ENCODE results near the gene NT5M.

Gene NT5M

GRCh38 chr17:17322516-17323510, 19.6 kb downstream of the NT5M start:
- no CpG with 5 or more reads among the region's 21 CpGs for WGBS (ENCODE audit: extremely low coverage, insufficient coverage, low lambda C conversion rate)

GRCh38 chr17:17324616-17325015, 21.4 kb downstream of the NT5M start:
- Histone ChIP-seq H2BK120ac (ENCODE audit: low read depth, low read length) (no peak overlapping the region), H3K23ac (ENCODE audit: low read length) (no peak overlapping the region), H4K5ac (ENCODE audit: low read length) (no peak overlapping the region), H3K27ac (ENCODE audit: low read depth, low read length) (no peak overlapping the region), H3K79me1 (ENCODE audit: low read length) (no peaks in the 10 kb centered on the region), H2AK5ac (ENCODE audit: low read length) (no peak overlapping the region), H3K4me3 (ENCODE audit: low read length) (no peak overlapping the region), H3K56ac (ENCODE audit: low read length) (no peak overlapping the region), H3K27me3 (ENCODE audit: insufficient read depth, low read length, poor library complexity) (no peaks in the 10 kb centered on the region), H3K4me1 (ENCODE audit: control insufficient read depth, low read depth, low read length) (no peaks in the 10 kb centered on the region), H2BK15ac (replicated peaks; ENCODE audit: low read depth) (no peak overlapping the region), H3K4me2 (ENCODE audit: low read length) (no peak overlapping the region), H4K8ac (ENCODE audit: low read depth, low read length) (no peak overlapping the region), H3K36me3 (ENCODE audit: control insufficient read depth, insufficient read depth, low read length) (no peaks in the 10 kb centered on the region), H3K4ac (ENCODE audit: low read depth, low read length) (no peak overlapping the region), H2BK5ac (ENCODE audit: low read length) (no peak overlapping the region), H3K9ac (ENCODE audit: low read length) (no peak overlapping the region), H3K79me2 (ENCODE audit: control insufficient read depth, insufficient read depth, low read length) (no peaks in the 10 kb centered on the region), H3K18ac (ENCODE audit: low read length) (no peak overlapping the region)
- WGBS (ENCODE audit: extremely low coverage, insufficient coverage, low lambda C conversion rate), result no CpG with 5 or more reads among the region's 8 CpGs
- no peak for DNase-seq

More at GRCh38 chr17:17322516-17323510, 19.6 kb downstream of the NT5M start:
- no peaks in the 10 kb centered on the region for H3K36me3 ChIP-seq (ENCODE audit: control insufficient read depth, insufficient read depth, low read length)
- no peak overlapping the region for H3K4me2 ChIP-seq (ENCODE audit: low read length)
- H3K4me1 ChIP-seq (ENCODE audit: control insufficient read depth, low read depth, low read length), result no peaks in the 10 kb centered on the region
- no peak overlapping the region for H2BK5ac ChIP-seq (ENCODE audit: low read length)
- no peak for DNase-seq
- H3K23ac ChIP-seq (ENCODE audit: low read length), result no peak overlapping the region
- no peak overlapping the region for H3K56ac ChIP-seq (ENCODE audit: low read length)
- no peaks in the 10 kb centered on the region for H3K27me3 ChIP-seq (ENCODE audit: insufficient read depth, low read length, poor library complexity)
- no peak overlapping the region for H2BK15ac ChIP-seq (replicated peaks; ENCODE audit: low read depth)
- H2AK5ac ChIP-seq (ENCODE audit: low read length), result no peak overlapping the region
- no peak overlapping the region for H4K5ac ChIP-seq (ENCODE audit: low read length)
- no peaks in the 10 kb centered on the region for H3K79me2 ChIP-seq (ENCODE audit: control insufficient read depth, insufficient read depth, low read length)
- H3K9ac ChIP-seq (ENCODE audit: low read length), result no peak overlapping the region
- no peak overlapping the region for H3K18ac ChIP-seq (ENCODE audit: low read length)
- no peak overlapping the region for H3K27ac ChIP-seq (ENCODE audit: low read depth, low read length)
- no peak overlapping the region for H3K4me3 ChIP-seq (ENCODE audit: low read length)
- no peak overlapping the region for H2BK120ac ChIP-seq (ENCODE audit: low read depth, low read length)
- H3K79me1 ChIP-seq (ENCODE audit: low read length), result no peaks in the 10 kb centered on the region
- H4K8ac ChIP-seq (ENCODE audit: low read depth, low read length), result no peak overlapping the region
- H3K4ac ChIP-seq (ENCODE audit: low read depth, low read length), result no peak overlapping the region

GRCh38 chr17:17325228-17325627, 22.1 kb downstream of the NT5M start:
- Histone ChIP-seq H3K27ac (ENCODE audit: low read depth, low read length) (no peak overlapping the region), H4K8ac (ENCODE audit: low read depth, low read length) (no peak overlapping the region), H2AK5ac (ENCODE audit: low read length) (no peak overlapping the region), H3K36me3 (ENCODE audit: control insufficient read depth, insufficient read depth, low read length) (no peaks in the 10 kb centered on the region), H3K23ac (ENCODE audit: low read length) (no peak overlapping the region), H4K5ac (ENCODE audit: low read length) (no peak overlapping the region), H2BK5ac (ENCODE audit: low read length) (no peak overlapping the region), H3K4ac (ENCODE audit: low read depth, low read length) (no peak overlapping the region), H3K79me2 (ENCODE audit: control insufficient read depth, insufficient read depth, low read length) (no peaks in the 10 kb centered on the region), H3K79me1 (ENCODE audit: low read length) (no peaks in the 10 kb centered on the region), H3K9ac (ENCODE audit: low read length) (no peak overlapping the region), H2BK15ac (replicated peaks; ENCODE audit: low read depth) (no peak overlapping the region), H3K4me1 (ENCODE audit: control insufficient read depth, low read depth, low read length) (no peaks in the 10 kb centered on the region), H3K4me3 (ENCODE audit: low read length) (no peak overlapping the region), H3K4me2 (ENCODE audit: low read length) (no peak overlapping the region), H2BK120ac (ENCODE audit: low read depth, low read length) (no peak overlapping the region), H3K18ac (ENCODE audit: low read length) (no peak overlapping the region), H3K27me3 (ENCODE audit: insufficient read depth, low read length, poor library complexity) (no peaks in the 10 kb centered on the region), H3K56ac (ENCODE audit: low read length) (no peak overlapping the region)
- no peak for DNase-seq
- WGBS (ENCODE audit: extremely low coverage, insufficient coverage, low lambda C conversion rate), result no CpG with 5 or more reads among the region's 10 CpGs

DNA sequence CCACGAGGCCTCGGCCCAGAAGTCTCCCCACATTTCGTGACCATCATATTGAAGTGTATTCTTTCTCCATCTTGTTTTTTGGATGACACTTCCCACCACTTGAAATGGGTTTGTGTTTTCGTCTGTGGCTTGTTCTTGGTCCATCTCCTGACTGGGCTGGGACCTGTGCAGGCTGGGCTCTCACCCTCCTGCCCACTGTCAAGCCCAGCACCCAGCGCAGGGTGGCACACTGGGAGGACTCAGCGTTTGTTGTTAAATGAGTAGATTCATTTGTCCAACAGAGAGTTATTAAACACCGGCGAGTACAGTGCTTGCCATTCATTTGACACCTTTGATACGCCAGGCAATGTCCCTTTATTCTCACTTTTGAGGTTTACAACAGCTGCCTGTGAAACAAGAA, 22.6 kb downstream of the NT5M start:
- Histone ChIP-seq H3K79me2 (ENCODE audit: control insufficient read depth, insufficient read depth, low read length) (no peaks in the 10 kb centered on the region), H3K79me1 (ENCODE audit: low read length) (no peaks in the 10 kb centered on the region), H3K9ac (ENCODE audit: low read length) (no peak overlapping the region), H3K56ac (ENCODE audit: low read length) (no peak overlapping the region), H3K23ac (ENCODE audit: low read length) (no peak overlapping the region), H2BK5ac (ENCODE audit: low read length) (no peak overlapping the region), H3K36me3 (ENCODE audit: control insufficient read depth, insufficient read depth, low read length) (no peaks in the 10 kb centered on the region), H3K4me2 (ENCODE audit: low read length) (no peak overlapping the region), H3K4ac (ENCODE audit: low read depth, low read length) (no peak overlapping the region), H4K8ac (ENCODE audit: low read depth, low read length) (no peak overlapping the region), H3K4me1 (ENCODE audit: control insufficient read depth, low read depth, low read length) (no peaks in the 10 kb centered on the region), H3K27me3 (ENCODE audit: insufficient read depth, low read length, poor library complexity) (no peaks in the 10 kb centered on the region), H4K5ac (ENCODE audit: low read length) (no peak overlapping the region), H2AK5ac (ENCODE audit: low read length) (no peak overlapping the region), H2BK15ac (replicated peaks; ENCODE audit: low read depth) (no peak overlapping the region), H3K4me3 (ENCODE audit: low read length) (no peak overlapping the region), H3K27ac (ENCODE audit: low read depth, low read length) (no peak overlapping the region), H2BK120ac (ENCODE audit: low read depth, low read length) (no peak overlapping the region), H3K18ac (ENCODE audit: low read length) (no peak overlapping the region)
- no peak for DNase-seq
- WGBS (ENCODE audit: extremely low coverage, insufficient coverage, low lambda C conversion rate), result no CpG with 5 or more reads among the region's 9 CpGs

DNA sequence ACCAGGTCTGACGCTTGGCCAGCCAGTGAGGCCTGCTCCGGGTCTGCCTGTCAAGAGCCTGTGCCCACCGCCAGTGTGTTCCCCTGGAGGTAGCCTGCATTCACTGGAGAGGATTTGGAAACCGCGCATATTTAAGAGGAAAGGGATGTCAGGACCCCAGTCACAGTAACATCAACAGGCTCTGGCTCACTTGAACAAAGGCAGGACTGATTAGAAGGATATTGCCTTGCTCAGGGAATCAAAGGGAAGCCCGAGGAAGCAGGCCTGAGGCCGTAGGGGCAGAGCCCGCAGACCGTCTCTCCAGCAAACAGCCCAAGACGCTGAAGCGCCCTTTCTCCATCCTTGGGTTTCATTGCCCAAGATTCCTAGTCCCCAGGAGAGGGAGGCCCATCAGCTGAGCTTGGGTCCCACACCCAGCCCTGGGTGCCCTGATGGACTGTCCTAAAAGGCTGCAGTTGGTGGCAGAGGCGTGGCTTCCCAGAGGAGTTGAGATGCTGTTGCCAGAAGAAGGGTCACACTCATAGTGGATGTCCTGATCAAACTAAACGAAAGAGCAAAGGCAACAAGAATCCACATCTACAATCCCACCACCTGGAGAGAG, 23.2 kb downstream of the NT5M start:
- DNase-seq, result no peak
- Histone ChIP-seq H3K79me1 (ENCODE audit: low read length) (no peaks in the 10 kb centered on the region), H3K56ac (ENCODE audit: low read length) (no peak overlapping the region), H3K18ac (ENCODE audit: low read length) (no peak overlapping the region), H3K27me3 (ENCODE audit: insufficient read depth, low read length, poor library complexity) (no peaks in the 10 kb centered on the region), H4K5ac (ENCODE audit: low read length) (no peak overlapping the region), H3K4me1 (ENCODE audit: control insufficient read depth, low read depth, low read length) (no peaks in the 10 kb centered on the region), H2BK120ac (ENCODE audit: low read depth, low read length) (no peak overlapping the region), H3K36me3 (ENCODE audit: control insufficient read depth, insufficient read depth, low read length) (no peaks in the 10 kb centered on the region), H3K4me3 (ENCODE audit: low read length) (no peak overlapping the region), H3K4ac (ENCODE audit: low read depth, low read length) (no peak overlapping the region), H3K9ac (ENCODE audit: low read length) (no peak overlapping the region), H3K79me2 (ENCODE audit: control insufficient read depth, insufficient read depth, low read length) (no peaks in the 10 kb centered on the region), H2BK5ac (ENCODE audit: low read length) (no peak overlapping the region), H3K4me2 (ENCODE audit: low read length) (no peak overlapping the region), H2BK15ac (replicated peaks; ENCODE audit: low read depth) (no peak overlapping the region), H3K23ac (ENCODE audit: low read length) (no peak overlapping the region), H2AK5ac (ENCODE audit: low read length) (no peak overlapping the region), H3K27ac (ENCODE audit: low read depth, low read length) (no peak overlapping the region), H4K8ac (ENCODE audit: low read depth, low read length) (no peak overlapping the region)
- no CpG with 5 or more reads among the region's 13 CpGs for WGBS (ENCODE audit: extremely low coverage, insufficient coverage, low lambda C conversion rate)
